Measurements from ENCODE around the gene TEX2.
"Not testable (repeated sequence)": the region's sequence is repeated elsewhere in the genome, so short reads cannot be mapped to it uniquely, and the experiment has no call there.

TEX2 gene

DNA sequence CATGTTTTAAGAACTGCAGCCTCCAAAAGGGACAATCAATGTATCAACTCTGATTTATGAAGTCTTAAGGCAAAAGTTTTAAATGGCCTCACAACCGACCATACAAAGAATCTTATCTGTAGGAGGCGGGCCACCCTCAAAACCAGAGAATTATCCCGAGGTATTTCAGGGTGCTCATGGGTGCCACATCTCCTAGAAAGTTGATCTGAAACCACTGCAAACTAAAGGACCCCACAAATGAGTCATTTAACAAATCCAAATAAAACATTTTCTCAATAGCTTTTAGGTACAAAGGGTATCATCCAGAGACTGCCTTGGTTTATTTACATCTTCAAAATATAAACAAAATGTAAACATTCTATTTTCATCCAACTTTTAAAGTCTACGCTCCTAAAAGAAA, 139.9 kb downstream of the TEX2 start:
- Histone ChIP-seq H3K4me3 (ENCODE audit: insufficient read depth, low read length, poor library complexity, severe bottlenecking) (no peak overlapping the region), H3K9ac (ENCODE audit: low read length) (no peak overlapping the region), H3F3A (ENCODE audit: insufficient read depth) (no peaks in the 10 kb centered on the region)

DNA sequence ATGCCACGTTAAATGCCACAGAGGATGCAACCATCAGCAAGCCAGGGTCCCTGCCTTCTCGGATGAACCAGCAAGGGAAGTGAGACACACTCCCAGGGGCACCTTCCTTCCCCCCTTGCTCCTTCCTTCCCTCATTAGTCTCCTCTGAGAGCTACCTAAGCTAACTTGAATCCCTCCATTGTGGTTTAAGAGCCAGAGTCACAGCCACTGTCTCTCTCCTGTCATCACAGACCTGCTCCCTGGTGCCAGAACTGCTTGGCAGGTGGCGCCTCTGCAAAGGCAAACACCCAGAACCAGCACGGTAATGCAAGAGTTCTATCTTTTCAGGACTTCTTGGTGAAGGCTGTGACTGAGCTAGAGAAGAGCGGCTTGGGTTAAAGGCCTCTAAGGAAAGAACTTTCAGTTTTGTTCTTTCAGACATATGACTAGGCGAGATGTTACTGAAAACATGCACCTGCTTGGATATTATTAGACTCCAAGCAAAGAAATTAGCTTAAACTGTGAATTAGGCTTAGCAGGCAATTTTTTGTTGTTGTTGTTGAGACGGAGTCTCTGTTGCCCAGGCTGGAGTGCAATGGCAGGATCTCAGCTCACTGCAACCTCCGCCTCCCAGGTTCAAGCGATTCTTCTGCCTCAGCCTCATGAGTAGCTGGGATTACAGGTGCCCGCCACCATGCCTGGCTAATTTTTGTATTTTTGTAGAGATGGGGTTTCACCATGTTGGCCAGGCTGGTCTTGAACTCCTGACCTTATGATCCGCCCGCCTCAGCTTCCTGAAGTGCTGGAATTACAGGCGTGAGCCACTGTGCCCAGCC, 141.9 kb downstream of the TEX2 start:
- H3K9ac ChIP-seq (ENCODE audit: low read length); H3K4me2 ChIP-seq (ENCODE audit: low read depth, low read length, poor library complexity, severe bottlenecking); H3K27ac ChIP-seq (ENCODE audit: low read depth, low read length); H3K9me3 ChIP-seq (ENCODE audit: insufficient read depth, low read length); H3K4me3 ChIP-seq (ENCODE audit: insufficient read depth, low read length, poor library complexity, severe bottlenecking); H3K79me2 ChIP-seq (ENCODE audit: insufficient read depth, low read length); H4K20me1 ChIP-seq (ENCODE audit: low read depth, low read length); H3K36me3 ChIP-seq (ENCODE audit: low read length); H3F3A ChIP-seq (ENCODE audit: insufficient read depth); H3K9me2 ChIP-seq (replicated peaks; ENCODE audit: insufficient read depth, low read length); H3K27me3 ChIP-seq (ENCODE audit: low read length); H2AFZ ChIP-seq (ENCODE audit: low read depth, low read length, severe bottlenecking): not testable (repeated sequence)

More for the DNA sequence above, 139.9 kb downstream of the TEX2 start:
- no peak overlapping the region for H2AFZ ChIP-seq (ENCODE audit: low read depth, low read length, severe bottlenecking)
- H3K79me2 ChIP-seq (ENCODE audit: insufficient read depth, low read length) = no peaks in the 10 kb centered on the region
- H3K9me2 ChIP-seq (replicated peaks; ENCODE audit: insufficient read depth, low read length) = no peaks in the 10 kb centered on the region
- no peak for TF ChIP-seq EZH2phosphoT487 (conservative IDR thresholded peaks at IDR 0.05; ENCODE audit: low read length)
- TF ChIP-seq, protein P1, sequence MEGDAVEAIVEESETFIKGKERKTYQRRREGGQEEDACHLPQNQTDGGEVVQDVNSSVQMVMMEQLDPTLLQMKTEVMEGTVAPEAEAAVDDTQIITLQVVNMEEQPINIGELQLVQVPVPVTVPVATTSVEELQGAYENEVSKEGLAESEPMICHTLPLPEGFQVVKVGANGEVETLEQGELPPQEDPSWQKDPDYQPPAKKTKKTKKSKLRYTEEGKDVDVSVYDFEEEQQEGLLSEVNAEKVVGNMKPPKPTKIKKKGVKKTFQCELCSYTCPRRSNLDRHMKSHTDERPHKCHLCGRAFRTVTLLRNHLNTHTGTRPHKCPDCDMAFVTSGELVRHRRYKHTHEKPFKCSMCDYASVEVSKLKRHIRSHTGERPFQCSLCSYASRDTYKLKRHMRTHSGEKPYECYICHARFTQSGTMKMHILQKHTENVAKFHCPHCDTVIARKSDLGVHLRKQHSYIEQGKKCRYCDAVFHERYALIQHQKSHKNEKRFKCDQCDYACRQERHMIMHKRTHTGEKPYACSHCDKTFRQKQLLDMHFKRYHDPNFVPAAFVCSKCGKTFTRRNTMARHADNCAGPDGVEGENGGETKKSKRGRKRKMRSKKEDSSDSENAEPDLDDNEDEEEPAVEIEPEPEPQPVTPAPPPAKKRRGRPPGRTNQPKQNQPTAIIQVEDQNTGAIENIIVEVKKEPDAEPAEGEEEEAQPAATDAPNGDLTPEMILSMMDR (IDR thresholded peaks at IDR 0.05; ENCODE audit: insufficient read depth, low read length, poor library complexity, severe bottlenecking) = no peak
- no peaks in the 10 kb centered on the region for H3K36me3 ChIP-seq (ENCODE audit: low read length)
- H3K27me3 ChIP-seq (ENCODE audit: low read length) = no peaks in the 10 kb centered on the region
- no peak overlapping the region for H3K4me2 ChIP-seq (ENCODE audit: low read depth, low read length, poor library complexity, severe bottlenecking)
- no peaks in the 10 kb centered on the region; the same call in 1 of the 2 replicates for H4K20me1 ChIP-seq (ENCODE audit: low read depth, low read length)
- H3K27ac ChIP-seq (ENCODE audit: low read depth, low read length) = no peak overlapping the region
- no peaks in the 10 kb centered on the region for H3K9me3 ChIP-seq (ENCODE audit: insufficient read depth, low read length)

DNA sequence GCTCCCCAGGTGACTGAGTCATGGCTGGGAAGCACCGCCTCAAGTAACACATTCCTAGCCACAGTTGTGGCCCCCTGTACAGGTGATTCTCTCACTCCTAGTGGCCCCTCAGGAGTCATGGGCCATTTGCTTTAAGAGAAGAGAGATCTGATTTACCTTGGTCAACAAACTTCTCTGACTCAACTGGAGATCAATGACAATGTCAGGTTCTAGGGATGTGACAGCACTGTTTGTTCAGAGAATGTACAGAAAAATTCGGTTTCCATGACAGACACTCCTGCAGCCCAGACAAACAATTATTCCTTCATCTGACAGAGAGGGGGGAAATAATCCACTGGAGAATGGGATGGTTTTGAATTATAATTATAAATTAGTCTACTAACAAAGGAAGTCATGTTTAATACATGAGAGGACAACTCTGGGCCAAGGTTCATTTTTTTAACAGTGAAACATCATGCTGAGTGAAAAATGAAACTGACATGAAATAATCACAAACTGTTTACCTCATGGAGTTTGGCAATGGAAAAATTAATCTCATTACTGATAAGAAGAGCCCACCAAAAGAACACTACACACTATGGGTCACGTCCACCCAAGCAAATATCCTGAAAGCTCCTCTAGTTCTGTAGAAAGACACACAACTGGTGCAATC, 142.8 kb downstream of the TEX2 start:
- Histone ChIP-seq H4K20me1 (ENCODE audit: low read depth, low read length) (no peaks in the 10 kb centered on the region; the same call in 1 of the 2 replicates), H2AFZ (ENCODE audit: low read depth, low read length, severe bottlenecking) (no peak overlapping the region), H3K27ac (ENCODE audit: low read depth, low read length) (no peak overlapping the region), H3K9me3 (ENCODE audit: insufficient read depth, low read length) (no peaks in the 10 kb centered on the region), H3K9me2 (replicated peaks; ENCODE audit: insufficient read depth, low read length) (no peaks in the 10 kb centered on the region), H3K36me3 (ENCODE audit: low read length) (no peaks in the 10 kb centered on the region), H3F3A (ENCODE audit: insufficient read depth) (no peaks in the 10 kb centered on the region), H3K79me2 (ENCODE audit: insufficient read depth, low read length) (no peaks in the 10 kb centered on the region), H3K27me3 (ENCODE audit: low read length) (no peaks in the 10 kb centered on the region), H3K4me2 (ENCODE audit: low read depth, low read length, poor library complexity, severe bottlenecking) (no peak overlapping the region), H3K9ac (ENCODE audit: low read length) (no peak overlapping the region), H3K4me3 (ENCODE audit: insufficient read depth, low read length, poor library complexity, severe bottlenecking) (no peak overlapping the region)
- TF ChIP-seq, protein P1 (IDR thresholded peaks at IDR 0.05; ENCODE audit: insufficient read depth, low read length, poor library complexity, severe bottlenecking) = no peak
- TF ChIP-seq EZH2phosphoT487 (conservative IDR thresholded peaks at IDR 0.05; ENCODE audit: low read length) = no peak

Data from SU-DHL-6 (cell line).